IMR-90 (cell line): ENCODE data around the gene LYZL1. TPM values are rescaled to one million over a fixed set of nuclear protein-coding genes. Genes with fewer than 3 reads are reported as not detected.

ENCODE experiments used
- ATAC-seq: fragments of 200-7000 bp; cut with Tn5 transposase; 2 replicates; pipeline ENCODE4 v1.9.1; 2020; ENCODE audit warnings: low read depth, mild to moderate bottlenecking, moderate library complexity
- BruUV-seq: library from RNA; stranded (reverse); fragments of 400-500 nt; replicated peaks from 2 replicates; lab custom pipeline; 2021; lab: Mats Ljungman, UMichigan
- CTCF ChIA-PET: fragments of 300-600 bp; formaldehyde crosslinking; extraction: SDS; loops from one replicate; lab custom pipeline; 2021; ENCODE audit warnings: antibody characterized with exemption; lab: Yijun Ruan, JAX
- POLR2A ChIA-PET: fragments of 300-600 bp; sonication (Branson Sonifier 250); formaldehyde crosslinking; loops from one replicate; lab custom pipeline; 2022; ENCODE audit warnings: antibody characterized with exemption; ENCODE audit not compliant: unreplicated experiment; lab: Charles Lee
- DNase-seq: peaks from one replicate; pipeline ENCODE4 v3.0.0; 2013
- H2AFZ ChIP-seq: replicated peaks from 2 replicates; pipeline ENCODE3; 2013; ENCODE audit warnings: low read length, mild to moderate bottlenecking; ENCODE audit not compliant: poor library complexity
- H2AK5ac ChIP-seq: 2 replicates; pipeline ENCODE4 v1.6.1; 2013; ENCODE audit warnings: low read depth, low read length, inconsistent platforms
- H2AK9ac ChIP-seq: replicated peaks from 2 replicates; pipeline ENCODE3; 2013; ENCODE audit warnings: mild to moderate bottlenecking, low read depth, low read length, moderate library complexity; ENCODE audit not compliant: poor library complexity
- H2BK120ac ChIP-seq: 2 replicates; pipeline ENCODE4 v1.6.1; 2013; ENCODE audit warnings: low read depth, low read length, inconsistent platforms
- H2BK15ac ChIP-seq: 3 replicates; pipeline ENCODE4 v1.6.1; 2013; ENCODE audit warnings: low read depth, low read length, inconsistent platforms
- H2BK20ac ChIP-seq: 2 replicates; pipeline ENCODE4 v1.6.1; 2013; ENCODE audit warnings: low read depth, mild to moderate bottlenecking, inconsistent platforms, low read length, moderate library complexity
- H2BK5ac ChIP-seq: 2 replicates; pipeline ENCODE4 v1.6.1; 2013; ENCODE audit warnings: mild to moderate bottlenecking, low read depth, low read length, inconsistent platforms; ENCODE audit not compliant: poor library complexity, severe bottlenecking
- H3K14ac ChIP-seq: replicated peaks from 2 replicates; pipeline ENCODE4 v1.6.1; 2013; ENCODE audit warnings: low read depth, low read length, inconsistent platforms
- H3K18ac ChIP-seq: 2 replicates; pipeline ENCODE4 v1.6.1; 2013; ENCODE audit warnings: low read depth, low read length, control low read depth
- H3K23ac ChIP-seq: 2 replicates; pipeline ENCODE4 v1.6.1; 2013; ENCODE audit warnings: low read depth, low read length, inconsistent platforms
- H3K27ac ChIP-seq: 2 replicates; pipeline ENCODE4 v1.5.1; 2013; ENCODE audit warnings: mild to moderate bottlenecking, control low read depth, low read length; ENCODE audit not compliant: insufficient read depth
- H3K27me3 ChIP-seq: 2 replicates; pipeline ENCODE4 v1.6.1; 2013; ENCODE audit warnings: low read length; ENCODE audit not compliant: control insufficient read depth, insufficient read depth
- H3K36me3 ChIP-seq: 2 replicates; pipeline ENCODE4 v1.6.1; 2013; ENCODE audit warnings: low read length, mixed read lengths; ENCODE audit not compliant: control insufficient read depth, insufficient read depth
- H3K4ac ChIP-seq: 2 replicates; pipeline ENCODE4 v1.6.1; 2013; ENCODE audit warnings: low read depth, low read length, inconsistent platforms
- H3K4me1 ChIP-seq: 2 replicates; pipeline ENCODE4 v1.6.1; 2013; ENCODE audit warnings: low read length, mixed read lengths; ENCODE audit not compliant: control insufficient read depth, insufficient read depth
- H3K4me2 ChIP-seq: 2 replicates; pipeline ENCODE4 v1.6.1; 2013; ENCODE audit warnings: low read depth, mild to moderate bottlenecking, control low read depth, low read length, moderate library complexity
- H3K4me3 ChIP-seq: 2 replicates; pipeline ENCODE4 v1.5.1; 2013; ENCODE audit warnings: low read depth, mild to moderate bottlenecking, control low read depth, low read length, moderate library complexity; ENCODE audit not compliant: insufficient read depth
- H3K56ac ChIP-seq: 2 replicates; pipeline ENCODE4 v1.6.1; 2013; ENCODE audit warnings: low read length, inconsistent platforms; ENCODE audit not compliant: insufficient read depth; ENCODE audit errors: extremely low read depth
- H3K79me1 ChIP-seq, 2 experiments: 2 replicates each; pipeline ENCODE4 v1.6.1; 2013; ENCODE audit warnings: low read length in 2 of 2, inconsistent platforms in 1 of 2, low read depth in 1 of 2
- H3K9ac ChIP-seq: 2 replicates; pipeline ENCODE4 v1.6.1; 2013; ENCODE audit warnings: low read depth, low read length, control low read depth
- H3K9me1 ChIP-seq: 2 replicates; pipeline ENCODE4 v1.6.1; 2013; ENCODE audit warnings: low read length, inconsistent platforms; ENCODE audit not compliant: insufficient read depth
- H3K9me3 ChIP-seq: 2 replicates; pipeline ENCODE4 v1.6.1; 2013; ENCODE audit warnings: low read length; ENCODE audit not compliant: control insufficient read depth, insufficient read depth
- H4K20me1 ChIP-seq: 2 replicates; pipeline ENCODE4 v1.6.1; 2013; ENCODE audit warnings: low read length, inconsistent platforms; ENCODE audit not compliant: insufficient read depth
- H4K5ac ChIP-seq: 2 replicates; pipeline ENCODE4 v1.6.1; 2013; ENCODE audit warnings: mild to moderate bottlenecking, low read depth, low read length, control low read depth
- H4K8ac ChIP-seq, 2 experiments: 2 replicates each; pipeline ENCODE4 v1.6.1; 2013; ENCODE audit warnings: low read depth in 2 of 2, low read length in 2 of 2, control low read depth in 1 of 2, inconsistent platforms in 1 of 2
- H4K91ac ChIP-seq: 2 replicates; pipeline ENCODE4 v1.6.1; 2013; ENCODE audit warnings: low read depth, low read length, inconsistent platforms; ENCODE audit not compliant: insufficient read depth
- RFX5 ChIP-seq: IDR thresholded peaks from 2 replicates; pipeline ENCODE4 v1.8.0; 2012; ENCODE audit warnings: low read depth, mild to moderate bottlenecking, low read length, moderate library complexity
- WGBS, 2 experiments: methylation state at CpG; one replicate each; pipeline versions ENCODE4 v1.1.5 to v1.1.7; 2013; ENCODE audit warnings: missing lambda C conversion rate in 2 of 2; ENCODE audit not compliant: insufficient read length in 1 of 2; ENCODE audit errors: extremely low coverage in 2 of 2; 5-methylcytosine and 5-hydroxymethylcytosine counted together
- dilution Hi-C: fragments of 300-500 bp; cut with HindIII; formaldehyde crosslinking; loops from one replicate; pipeline ENCODE4 v1.14.3; 2018; ENCODE audit warnings: low sequenced_read_pairs; ENCODE audit not compliant: unreplicated experiment
- in situ Hi-C: fragments of 300-500 bp; cut with MboI; formaldehyde crosslinking; loops from 3 replicates; pipeline ENCODE4 v1.14.3; 2019; ENCODE audit warnings: low sequenced_read_pairs, inconsistent platforms, mixed read lengths
- intact Hi-C: fragments of 100-400 bp; cut with micrococcal nuclease; formaldehyde crosslinking; loops from 2 replicates; pipeline ENCODE4 v1.10.0; 2022
- polyA plus RNA-seq, 3 experiments: library from polyadenylated mRNA; depleted of rRNA; stranded (reverse); fragments of >200 nt; gene quantifications; 2 replicates each; pipeline ENCODE4 v1.2.3, GENCODE V29; 2012; ENCODE audit warnings: low replicate concordance in 1 of 3
- total RNA-seq: library from RNA; depleted of rRNA; stranded (reverse); fragments of >200 nt; gene quantifications from 2 replicates; pipeline ENCODE4 v1.2.3, GENCODE V29; 2012

Gene LYZL1
- total and polyA plus RNA-seq, 2 of the 4 experiments (the other 2 are of a cell fraction), result not detected

DNA sequence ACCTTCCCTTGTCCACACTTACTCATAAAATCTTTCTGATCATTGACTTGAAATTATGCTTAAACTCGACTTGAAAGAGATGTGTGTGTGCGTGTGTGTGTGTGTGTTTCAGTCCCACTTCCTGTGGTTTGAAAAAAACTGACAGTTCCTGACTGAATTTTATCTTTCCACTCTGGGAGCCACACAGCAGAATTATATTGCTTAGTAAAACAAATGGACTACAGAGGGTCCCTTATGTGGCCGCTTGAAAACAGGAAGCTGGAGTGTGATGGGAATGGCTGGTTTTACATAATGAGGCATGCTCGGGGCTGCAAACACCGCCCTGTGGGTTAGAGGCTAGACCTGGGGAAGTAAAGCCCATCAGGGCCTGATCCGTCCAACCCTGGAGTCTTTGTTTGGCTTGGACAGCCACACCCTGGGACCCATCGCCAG lies 54.8 kb downstream of the LYZL1 start:
- Histone ChIP-seq H3K4ac (no peak overlapping the region), H3K9me1 (no peaks in the 10 kb centered on the region), H3K4me1 (no peaks in the 10 kb centered on the region), H2BK120ac (no peak overlapping the region), H3K9ac (no peak overlapping the region), H2BK20ac (no peak overlapping the region), H3K4me2 (no peak overlapping the region), H3K79me1 (no peaks in the 10 kb centered on the region), H3K36me3 (no peaks in the 10 kb centered on the region), H2BK15ac (no peak overlapping the region), H3K14ac (no peak overlapping the region), H4K5ac (no peak overlapping the region), H2AK5ac (no peak overlapping the region), H2AFZ (no peak overlapping the region), H3K27me3 (peaks cover 43% of the 10 kb centered on the region), H4K8ac (no peak overlapping the region), H3K18ac (no peak overlapping the region), H3K23ac (no peak overlapping the region), H3K9me3 (0 out of 2 replicates have a peak, but pooled peaks cover 2% of the 10 kb centered on the region), H2BK5ac (no peak overlapping the region), H3K56ac (no peak overlapping the region), H3K27ac (no peak overlapping the region), H2AK9ac (no peak overlapping the region), H4K91ac (no peak overlapping the region), H3K4me3 (no peak overlapping the region), H4K20me1 (no peaks in the 10 kb centered on the region)
- POLR2A ChIA-PET, result no interaction called here
- intact Hi-C loops, result no loop called here
- TF ChIP-seq RFX5, result no peak
- 73% methylated on average over 3 of the region's 7 CpGs; no CpG with 5 or more reads in 1 of the 2 experiments for WGBS, 2 experiments
- CTCF ChIA-PET, result no interaction called here
- in situ Hi-C loops, result no loop called here
- no TSS peak for BruUV-seq
- ATAC-seq (no peak), DNase-seq (no peak)
- dilution Hi-C loops, result no loop called here
